Left lobe of liver (tissue), 2 donors: ENCODE data around the gene HHIPL1. TPM values are rescaled to one million over a fixed set of nuclear protein-coding genes. Genes with fewer than 3 reads are reported as not detected.

Experiments
- ATAC-seq: fragments of 200-7000 bp; cut with Tn5 transposase; one replicate; pipeline ENCODE4 v1.9.1; 2020; ENCODE audit warnings: mild to moderate bottlenecking, moderate library complexity
- DNase-seq: peaks from one replicate; pipeline ENCODE4 v3.0.0-alpha.2; 2020; ENCODE audit warnings: low spot score
- total RNA-seq: library from RNA; stranded (reverse); gene quantifications from one replicate; pipeline ENCODE4 v1.2.1, GENCODE V29; 2021
- donor health status: DM: no; HTN: no; CAD: no; lungs with moderate emphysema.
- donor health status: DM: no; HTN: yes; CAD: no.

HHIPL1 gene
- 0.96 TPM for total RNA-seq

GRCh38 chr14:99644723-99645544, at the start of gene HHIPL1:
Gene HHIPL1, plus strand, starts transcription at chr14:99645129. Its CDS starts 79 bp downstream, at chr14:99645208.
- ATAC-seq (peak; percentile 70), DNase-seq (no peak)

GRCh38 chr14:99595524-99595923, 49.4 kb upstream of the HHIPL1 start:
- ATAC-seq (no peak), DNase-seq (no peak)

- no peak for DNase-seq
- ATAC-seq = no peak
These were observed 48.8 kb upstream of the HHIPL1 start for GRCh38 chr14:99596071-99596627.

- DNase-seq = peak; percentile 78
- peak; percentile 76 for ATAC-seq
These were observed 48.2 kb upstream of the HHIPL1 start for GRCh38 chr14:99596772-99597171.

- DNase-seq (no peak), ATAC-seq (no peak)
These were observed 46.9 kb upstream of the HHIPL1 start for GRCh38 chr14:99597911-99598600.

- no peak for ATAC-seq
These were observed 46.2 kb upstream of the HHIPL1 start for GRCh38 chr14:99598774-99599173.

GRCh38 chr14:99599393-99599792, 45.5 kb upstream of the HHIPL1 start:
- ATAC-seq = no peak
- no peak for DNase-seq

More at GRCh38 chr14:99598774-99599173, 46.2 kb upstream of the HHIPL1 start:
- DNase-seq = no peak

- no peak for DNase-seq
- ATAC-seq = no peak
These were observed 44.6 kb upstream of the HHIPL1 start for GRCh38 chr14:99600232-99600888.

GRCh38 chr14:99601361-99601831, 43.5 kb upstream of the HHIPL1 start:
- DNase-seq = peak; percentile 89
- ATAC-seq = peak; percentile 15

GRCh38 chr14:99602054-99602787, 42.7 kb upstream of the HHIPL1 start:
- ATAC-seq = peak; percentile 55
- peak; percentile 89 for DNase-seq

GRCh38 chr14:99602788-99603415, 42.0 kb upstream of the HHIPL1 start:
- no peak for ATAC-seq
- DNase-seq = no peak

GRCh38 chr14:99603471-99604277, 41.3 kb upstream of the HHIPL1 start, which contains the start of gene CCDC85C:
Gene CCDC85C, minus strand, starts transcription at chr14:99604207. Its CDS starts 248 bp downstream, at chr14:99603959.
- ATAC-seq = no peak
- DNase-seq = peak; percentile 58

- peak; percentile 79 for ATAC-seq
- peak; percentile 96 for DNase-seq
These were observed 40.6 kb upstream of the HHIPL1 start for GRCh38 chr14:99604278-99604765.

- ATAC-seq (peak; percentile 8), DNase-seq (no peak)
These were observed 40.1 kb upstream of the HHIPL1 start for GRCh38 chr14:99604766-99605298.

- peak; percentile 77 for DNase-seq
- peak; percentile 42 for ATAC-seq
These were observed 39.5 kb upstream of the HHIPL1 start for GRCh38 chr14:99605299-99605961.

- DNase-seq (no peak), ATAC-seq (no peak)
These were observed 38.6 kb upstream of the HHIPL1 start for GRCh38 chr14:99606359-99606758.

- ATAC-seq (no peak), DNase-seq (no peak)
These were observed 36.3 kb upstream of the HHIPL1 start for GRCh38 chr14:99608591-99608990.
